Effector memory CD4-positive, alpha-beta T cell (primary cell): ENCODE data around the gene MIXL1.
"Not testable (repeated sequence)": the region's sequence is repeated elsewhere in the genome, so short reads cannot be mapped to it uniquely, and the experiment has no call there.

Source experiments
- DNase-seq, 3 donors: peaks; one replicate each; pipeline ENCODE4 v3.0.0-alpha.2; 2020
- H3K27ac ChIP-seq: 2 replicates; pipeline ENCODE4 v1.7.0; 2013; ENCODE audit warnings: mild to moderate bottlenecking, low read length, moderate library complexity; ENCODE audit not compliant: insufficient read depth, poor library complexity, severe bottlenecking
- H3K27me3 ChIP-seq: replicated peaks from 2 replicates; pipeline ENCODE4 v1.7.0; 2013; ENCODE audit warnings: mild to moderate bottlenecking, low read length; ENCODE audit not compliant: insufficient read depth, control insufficient read depth, poor library complexity, severe bottlenecking
- H3K36me3 ChIP-seq: 2 replicates; pipeline ENCODE4 v1.7.0; 2013; ENCODE audit warnings: mild to moderate bottlenecking, low read length, moderate library complexity; ENCODE audit not compliant: control insufficient read depth, insufficient read depth
- H3K4me1 ChIP-seq: 2 replicates; pipeline ENCODE4 v1.7.0; 2013; ENCODE audit warnings: low read length, mild to moderate bottlenecking; ENCODE audit not compliant: control insufficient read depth, insufficient read depth, poor library complexity, severe bottlenecking
- H3K4me3 ChIP-seq: 2 replicates; pipeline ENCODE4 v1.7.0; 2013; ENCODE audit warnings: low read length, low read depth, mild to moderate bottlenecking; ENCODE audit not compliant: insufficient read depth, poor library complexity, severe bottlenecking
- H3K9me3 ChIP-seq: 2 replicates; pipeline ENCODE4 v1.7.0; 2013; ENCODE audit warnings: mild to moderate bottlenecking, low read length, moderate library complexity; ENCODE audit not compliant: control insufficient read depth

MIXL1 gene

GRCh38 chr1:226236826-226237225 is 13.4 kb downstream of the MIXL1 start:
- H3K4me3 ChIP-seq: no peak overlapping the region
- no peak for DNase-seq
- H3K9me3 ChIP-seq: no peaks in the 10 kb centered on the region
- peaks cover 4% of the 10 kb centered on the region for H3K36me3 ChIP-seq
- no peak overlapping the region for H3K27ac ChIP-seq
- H3K27me3 ChIP-seq: no peaks in the 10 kb centered on the region
- no peaks in the 10 kb centered on the region for H3K4me1 ChIP-seq

GRCh38 chr1:226239421-226239820 is 16.0 kb downstream of the MIXL1 start:
- Histone ChIP-seq H3K27me3 (no peaks in the 10 kb centered on the region), H3K36me3 (peaks cover 3% of the 10 kb centered on the region), H3K9me3 (no peaks in the 10 kb centered on the region), H3K4me1 (no peaks in the 10 kb centered on the region), H3K27ac (no peak overlapping the region), H3K4me3 (no peak overlapping the region)
- no peak for DNase-seq

GRCh38 chr1:226248091-226248490 is 24.6 kb downstream of the MIXL1 start:
- Histone ChIP-seq H3K9me3 (no peaks in the 10 kb centered on the region), H3K27ac (no peak overlapping the region), H3K4me1 (no peaks in the 10 kb centered on the region), H3K27me3 (no peaks in the 10 kb centered on the region), H3K36me3 (no peaks in the 10 kb centered on the region), H3K4me3 (no peak overlapping the region)
- DNase-seq: no peak

- Histone ChIP-seq H3K4me3 (no peak overlapping the region), H3K4me1 (no peaks in the 10 kb centered on the region), H3K36me3 (no peaks in the 10 kb centered on the region), H3K27ac (no peak overlapping the region), H3K9me3 (no peaks in the 10 kb centered on the region), H3K27me3 (no peaks in the 10 kb centered on the region)
- no peak for DNase-seq
Observed at GRCh38 chr1:226248796-226249195, 25.3 kb downstream of the MIXL1 start.

- no peaks in the 10 kb centered on the region for H3K27me3 ChIP-seq
- no peak for DNase-seq
- no peaks in the 10 kb centered on the region for H3K4me1 ChIP-seq
- H3K36me3 ChIP-seq: no peaks in the 10 kb centered on the region
- H3K9me3 ChIP-seq: no peaks in the 10 kb centered on the region
- no peak overlapping the region for H3K27ac ChIP-seq
- H3K4me3 ChIP-seq: no peak overlapping the region
Observed at GRCh38 chr1:226250511-226250910, 27.0 kb downstream of the MIXL1 start.

- H3K36me3 ChIP-seq, H3K9me3 ChIP-seq, H3K27me3 ChIP-seq, DNase-seq, H3K4me3 ChIP-seq, H3K4me1 ChIP-seq, H3K27ac ChIP-seq: not testable (repeated sequence)
Observed at GRCh38 chr1:226252841-226253240, 29.4 kb downstream of the MIXL1 start.

- no peaks in the 10 kb centered on the region for H3K36me3 ChIP-seq
- no peak overlapping the region for H3K4me3 ChIP-seq
- no peak overlapping the region for H3K27ac ChIP-seq
- no peaks in the 10 kb centered on the region for H3K4me1 ChIP-seq
- DNase-seq: no peak
- H3K27me3 ChIP-seq: no peaks in the 10 kb centered on the region
- no peaks in the 10 kb centered on the region for H3K9me3 ChIP-seq
Observed at GRCh38 chr1:226253933-226254332, 30.5 kb downstream of the MIXL1 start.

GRCh38 chr1:226255380-226255779 is 31.9 kb downstream of the MIXL1 start:
- H3K9me3 ChIP-seq: no peaks in the 10 kb centered on the region
- no peaks in the 10 kb centered on the region for H3K36me3 ChIP-seq
- DNase-seq: no peak
- H3K27ac ChIP-seq: no peak overlapping the region
- no peaks in the 10 kb centered on the region for H3K27me3 ChIP-seq
- no peaks in the 10 kb centered on the region for H3K4me1 ChIP-seq
- H3K4me3 ChIP-seq: no peak overlapping the region

- no peaks in the 10 kb centered on the region for H3K4me1 ChIP-seq
- H3K27ac ChIP-seq: no peak overlapping the region
- no peaks in the 10 kb centered on the region for H3K36me3 ChIP-seq
- DNase-seq: no peak
- H3K4me3 ChIP-seq: no peak overlapping the region
- no peaks in the 10 kb centered on the region for H3K9me3 ChIP-seq
- H3K27me3 ChIP-seq: no peaks in the 10 kb centered on the region
Observed at GRCh38 chr1:226261818-226262217, 38.4 kb downstream of the MIXL1 start.

GRCh38 chr1:226268421-226269124 is 45.1 kb downstream of the MIXL1 start:
- Histone ChIP-seq H3K9me3 (no peaks in the 10 kb centered on the region), H3K36me3 (no peaks in the 10 kb centered on the region), H3K4me1 (no peaks in the 10 kb centered on the region), H3K27me3 (no peaks in the 10 kb centered on the region), H3K4me3 (no peak overlapping the region), H3K27ac (no peak overlapping the region)
- DNase-seq: no peak
